ENCODE results near the gene RXFP1. TPM values are rescaled to one million over a fixed set of nuclear protein-coding genes. Genes with fewer than 3 reads are reported as not detected.

RXFP1 gene
- total RNA-seq, 2 donors from 2014 or later: not detected

DNA sequence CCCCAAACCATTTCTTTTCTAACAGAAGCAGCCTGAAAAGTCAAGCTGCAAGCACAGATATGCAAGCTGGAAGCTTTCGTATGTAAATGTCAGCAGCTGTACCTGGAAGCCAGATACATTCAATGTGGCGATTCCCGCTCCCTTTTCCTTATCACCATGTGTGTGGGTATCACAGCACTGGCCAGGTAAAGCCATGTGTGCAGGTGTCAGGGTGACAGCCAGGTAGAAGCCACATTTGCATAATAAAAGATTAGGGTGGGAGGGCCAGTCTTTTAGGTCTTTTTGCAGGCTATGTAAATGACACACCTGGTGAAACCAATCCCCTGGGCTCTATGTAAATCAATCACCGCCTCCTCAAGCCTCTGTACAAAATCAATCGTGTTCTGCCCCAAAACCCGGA lies 50.1 kb downstream of the RXFP1 start:
- Mint-ChIP-seq H3K4me1 (no peaks in the 10 kb centered on the region), H3K27ac (no peak overlapping the region), H3K4me3 (no peak overlapping the region), H3K36me3 (ENCODE audit: low read depth) (no peaks in the 10 kb centered on the region), H3K27me3 (peaks cover 18% of the 10 kb centered on the region)
- no peak for ATAC-seq
- H3K9me3 ChIP-seq (ENCODE audit: control insufficient read depth, low read length, poor library complexity, severe bottlenecking): no peaks in the 10 kb centered on the region
- DNase-seq: no peak

- Mint-ChIP-seq H3K27me3 (peaks cover 18% of the 10 kb centered on the region), H3K36me3 (ENCODE audit: low read depth) (no peaks in the 10 kb centered on the region), H3K27ac (no peak overlapping the region), H3K4me3 (no peak overlapping the region), H3K4me1 (no peaks in the 10 kb centered on the region)
- ATAC-seq (no peak), DNase-seq (no peak)
- no peaks in the 10 kb centered on the region for H3K9me3 ChIP-seq (ENCODE audit: control insufficient read depth, low read length, poor library complexity, severe bottlenecking)
Measured at GRCh38 chr4:158572608-158573007, 50.9 kb downstream of the RXFP1 start.

GRCh38 chr4:158578476-158578875 lies 56.8 kb downstream of the RXFP1 start:
- H3K9me3 ChIP-seq (ENCODE audit: control insufficient read depth, low read length, poor library complexity, severe bottlenecking): no peaks in the 10 kb centered on the region
- Mint-ChIP-seq H3K36me3 (ENCODE audit: low read depth) (no peaks in the 10 kb centered on the region), H3K4me1 (no peaks in the 10 kb centered on the region), H3K27ac (no peak overlapping the region), H3K4me3 (no peak overlapping the region), H3K27me3 (peaks cover 16% of the 10 kb centered on the region)
- ATAC-seq: no peak
- DNase-seq: no peak

- no peaks in the 10 kb centered on the region for H3K36me3 Mint-ChIP-seq (ENCODE audit: low read depth)
- H3K27me3 Mint-ChIP-seq: peaks cover 16% of the 10 kb centered on the region
- no peaks in the 10 kb centered on the region for H3K4me1 Mint-ChIP-seq
- ATAC-seq (no peak), DNase-seq (no peak)
- no peak overlapping the region for H3K27ac Mint-ChIP-seq
- H3K9me3 ChIP-seq (ENCODE audit: control insufficient read depth, low read length, poor library complexity, severe bottlenecking): no peaks in the 10 kb centered on the region
- no peak overlapping the region for H3K4me3 Mint-ChIP-seq
Measured at GRCh38 chr4:158580064-158580463, 58.4 kb downstream of the RXFP1 start.

GRCh38 chr4:158581161-158581560 lies 59.5 kb downstream of the RXFP1 start:
- H3K36me3 Mint-ChIP-seq (ENCODE audit: low read depth): no peaks in the 10 kb centered on the region
- peaks cover 16% of the 10 kb centered on the region for H3K27me3 Mint-ChIP-seq
- ATAC-seq (no peak), DNase-seq (no peak)
- no peaks in the 10 kb centered on the region for H3K4me1 Mint-ChIP-seq
- no peak overlapping the region for H3K27ac Mint-ChIP-seq
- H3K9me3 ChIP-seq (ENCODE audit: control insufficient read depth, low read length, poor library complexity, severe bottlenecking): no peaks in the 10 kb centered on the region
- no peak overlapping the region for H3K4me3 Mint-ChIP-seq

GRCh38 chr4:158586881-158587280 lies 65.2 kb downstream of the RXFP1 start:
- Mint-ChIP-seq H3K27ac (no peak overlapping the region), H3K4me1 (no peaks in the 10 kb centered on the region)
- no peaks in the 10 kb centered on the region for H3K9me3 ChIP-seq (ENCODE audit: control insufficient read depth, low read length, poor library complexity, severe bottlenecking)

GRCh38 chr4:158588285-158588684 lies 66.6 kb downstream of the RXFP1 start:
- Mint-ChIP-seq H3K36me3 (ENCODE audit: low read depth) (no peaks in the 10 kb centered on the region), H3K27ac (no peak overlapping the region), H3K4me3 (no peak overlapping the region), H3K4me1 (no peaks in the 10 kb centered on the region), H3K27me3 (peaks cover 24% of the 10 kb centered on the region)
- no peaks in the 10 kb centered on the region for H3K9me3 ChIP-seq (ENCODE audit: control insufficient read depth, low read length, poor library complexity, severe bottlenecking)
- DNase-seq (no peak), ATAC-seq (no peak)

More at GRCh38 chr4:158586881-158587280, 65.2 kb downstream of the RXFP1 start:
- no peak for DNase-seq
- peaks cover 30% of the 10 kb centered on the region for H3K27me3 Mint-ChIP-seq
- no peak overlapping the region for H3K4me3 Mint-ChIP-seq
- ATAC-seq: no peak
- no peaks in the 10 kb centered on the region for H3K36me3 Mint-ChIP-seq (ENCODE audit: low read depth)

DNA sequence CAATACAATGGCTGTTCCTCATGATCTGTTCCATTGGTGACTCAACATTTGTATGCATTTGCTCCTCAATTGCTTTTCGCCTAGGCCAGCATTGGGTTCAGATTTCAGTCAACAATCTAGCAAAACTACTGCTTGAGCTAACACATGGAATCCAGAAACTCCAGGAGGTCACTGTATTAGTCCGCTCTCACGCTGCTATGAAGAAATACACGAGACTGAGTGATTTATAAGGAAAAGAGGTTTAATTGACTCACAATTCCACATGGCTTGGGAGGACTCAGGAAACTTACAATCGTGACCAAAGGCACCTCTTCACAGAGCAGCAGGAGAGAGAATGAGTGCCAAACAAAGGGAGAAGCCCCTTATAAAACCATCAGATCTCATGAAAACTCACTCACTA lies 67.1 kb downstream of the RXFP1 start:
- no peaks in the 10 kb centered on the region for H3K36me3 Mint-ChIP-seq (ENCODE audit: low read depth)
- no peak overlapping the region for H3K27ac Mint-ChIP-seq
- DNase-seq (no peak), ATAC-seq (no peak)
- no peaks in the 10 kb centered on the region for H3K9me3 ChIP-seq (ENCODE audit: control insufficient read depth, low read length, poor library complexity, severe bottlenecking)
- peaks cover 24% of the 10 kb centered on the region for H3K27me3 Mint-ChIP-seq
- no peaks in the 10 kb centered on the region for H3K4me1 Mint-ChIP-seq
- H3K4me3 Mint-ChIP-seq: no peak overlapping the region

DNA sequence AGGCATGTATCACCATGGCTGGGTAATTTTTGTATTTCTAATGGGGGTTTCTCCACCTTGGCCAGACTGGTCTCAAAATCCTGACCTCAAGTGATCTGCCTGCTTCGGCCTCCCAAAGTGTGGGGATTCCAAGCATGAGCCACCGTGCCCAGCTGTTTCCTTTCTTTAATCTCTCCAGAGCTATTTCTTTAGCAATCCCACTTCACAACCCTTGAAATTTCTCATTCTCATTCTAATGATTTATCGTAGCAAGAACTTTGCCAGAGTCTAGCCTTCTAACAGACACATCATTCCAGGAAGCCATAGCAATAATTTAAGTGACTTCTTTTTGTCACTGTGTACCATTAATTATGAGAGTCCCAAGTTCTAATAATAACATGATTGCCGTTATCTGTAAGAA lies 68.6 kb downstream of the RXFP1 start:
- peaks cover 29% of the 10 kb centered on the region for H3K27me3 Mint-ChIP-seq
- H3K9me3 ChIP-seq (ENCODE audit: control insufficient read depth, low read length, poor library complexity, severe bottlenecking): no peaks in the 10 kb centered on the region
- H3K36me3 Mint-ChIP-seq (ENCODE audit: low read depth): no peaks in the 10 kb centered on the region
- no peaks in the 10 kb centered on the region for H3K4me1 Mint-ChIP-seq
- ATAC-seq (no peak), DNase-seq (no peak)
- no peak overlapping the region for H3K27ac Mint-ChIP-seq
- H3K4me3 Mint-ChIP-seq: no peak overlapping the region

- Mint-ChIP-seq H3K36me3 (ENCODE audit: low read depth) (no peaks in the 10 kb centered on the region), H3K4me3 (no peak overlapping the region), H3K27me3 (peaks cover 29% of the 10 kb centered on the region), H3K4me1 (no peaks in the 10 kb centered on the region), H3K27ac (no peak overlapping the region)
- no peak for ATAC-seq
- H3K9me3 ChIP-seq (ENCODE audit: control insufficient read depth, low read length, poor library complexity, severe bottlenecking): no peaks in the 10 kb centered on the region
- DNase-seq: no peak
Measured at GRCh38 chr4:158590824-158591223, 69.1 kb downstream of the RXFP1 start.

GRCh38 chr4:158597879-158598596 lies 76.4 kb downstream of the RXFP1 start:
- Mint-ChIP-seq H3K27ac (no peak overlapping the region), H3K4me1 (peaks cover 2% of the 10 kb centered on the region), H3K36me3 (ENCODE audit: low read depth) (no peaks in the 10 kb centered on the region), H3K27me3 (peaks cover 25% of the 10 kb centered on the region), H3K4me3 (no peak overlapping the region)
- DNase-seq (no peak), ATAC-seq (no peak)
- no peaks in the 10 kb centered on the region for H3K9me3 ChIP-seq (ENCODE audit: control insufficient read depth, low read length, poor library complexity, severe bottlenecking)

- Mint-ChIP-seq H3K27me3 (peaks cover 24% of the 10 kb centered on the region), H3K4me3 (no peak overlapping the region), H3K4me1 (peaks cover 2% of the 10 kb centered on the region), H3K27ac (no peak overlapping the region), H3K36me3 (ENCODE audit: low read depth) (no peaks in the 10 kb centered on the region)
- DNase-seq: no peak
- no peak for ATAC-seq
- H3K9me3 ChIP-seq (ENCODE audit: control insufficient read depth, low read length, poor library complexity, severe bottlenecking): no peaks in the 10 kb centered on the region
Measured at GRCh38 chr4:158599150-158599549, 77.5 kb downstream of the RXFP1 start.

DNA sequence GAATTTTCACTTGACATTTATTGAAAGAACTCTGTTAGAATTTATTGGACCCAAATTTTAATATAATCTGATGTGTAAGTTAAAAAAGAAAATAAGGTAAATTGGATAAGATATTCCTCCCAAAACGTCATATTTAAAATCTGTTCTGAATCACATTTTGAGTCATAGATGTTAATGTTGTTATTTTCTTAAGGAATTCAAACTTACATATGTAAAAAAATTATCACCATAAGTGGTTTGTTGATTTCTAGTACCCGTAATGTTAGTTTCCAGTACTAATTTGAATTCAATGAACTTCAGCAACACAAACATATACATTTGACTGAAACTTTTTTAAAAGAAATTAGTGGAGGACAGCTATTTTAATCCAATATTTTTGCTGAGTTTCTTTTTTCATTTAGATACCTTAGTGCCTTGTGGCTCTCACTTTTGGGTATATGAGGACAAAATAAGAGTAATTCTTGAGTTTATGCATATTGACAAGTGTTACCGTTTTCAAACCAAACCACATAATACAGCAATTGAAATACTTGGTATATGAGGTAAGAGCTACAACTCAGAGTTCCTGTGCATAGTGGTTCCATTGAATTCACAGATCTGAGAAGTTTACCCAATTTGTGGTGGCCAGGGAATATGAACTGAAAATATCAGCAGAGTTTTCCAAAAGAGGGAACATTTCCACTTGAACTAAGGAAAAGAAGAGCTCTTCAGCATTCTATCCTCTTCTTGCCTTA lies 78.2 kb downstream of the RXFP1 start:
- H3K4me1 Mint-ChIP-seq: peaks cover 2% of the 10 kb centered on the region
- H3K4me3 Mint-ChIP-seq: no peak overlapping the region
- H3K27me3 Mint-ChIP-seq: peaks cover 20% of the 10 kb centered on the region
- no peaks in the 10 kb centered on the region for H3K36me3 Mint-ChIP-seq (ENCODE audit: low read depth)
- H3K27ac Mint-ChIP-seq: no peak overlapping the region
- no peaks in the 10 kb centered on the region for H3K9me3 ChIP-seq (ENCODE audit: control insufficient read depth, low read length, poor library complexity, severe bottlenecking)
- no peak for ATAC-seq
- DNase-seq: no peak

- no peaks in the 10 kb centered on the region for H3K4me1 Mint-ChIP-seq
- no peak for DNase-seq
- H3K27me3 Mint-ChIP-seq: peaks cover 14% of the 10 kb centered on the region
- H3K36me3 Mint-ChIP-seq (ENCODE audit: low read depth): no peaks in the 10 kb centered on the region
- ATAC-seq: no peak
- no peak overlapping the region for H3K4me3 Mint-ChIP-seq
- no peaks in the 10 kb centered on the region for H3K9me3 ChIP-seq (ENCODE audit: control insufficient read depth, low read length, poor library complexity, severe bottlenecking)
- no peak overlapping the region for H3K27ac Mint-ChIP-seq
Measured at GRCh38 chr4:158604369-158604768, 82.7 kb downstream of the RXFP1 start.
